ENCODE measurements around the gene KIAA0408. TPM values are rescaled to one million over a fixed set of nuclear protein-coding genes. Genes with fewer than 3 reads are reported as not detected.

Gene KIAA0408
- total RNA-seq, 1 experiment from 2014 or later: 0.25 TPM

- Histone ChIP-seq H3K9me2 (ENCODE audit: insufficient read depth) (no peaks in the 10 kb centered on the region), H2AFZ (ENCODE audit: low read depth, low read length, poor library complexity, severe bottlenecking) (no peak overlapping the region), H3K4me3 (replicated peaks in 1 of 2; ENCODE audit: low read depth in 1 of 2, low read length in 2 of 2) (no peak overlapping the region), H3K36me3 (ENCODE audit: control insufficient read depth in 1 of 2, insufficient read depth in 2 of 2, low read length in 2 of 2) (no peaks in the 10 kb centered on the region), H3K27ac (ENCODE audit: low read depth, low read length) (no peak overlapping the region), H3K27me3 (ENCODE audit: insufficient read depth, low read length) (no peaks in the 10 kb centered on the region), H3K4me2 (ENCODE audit: low read length) (no peak overlapping the region), H3K9ac (ENCODE audit: low read length) (no peak overlapping the region), H4K20me1 (ENCODE audit: insufficient read depth) (no peaks in the 10 kb centered on the region), H3K79me2 (ENCODE audit: insufficient read depth, low read length) (no peaks in the 10 kb centered on the region), H3K4me1 (ENCODE audit: control insufficient read depth in 1 of 2, insufficient read depth in 2 of 2, low read length in 2 of 2) (no peaks in the 10 kb centered on the region), H3K9me3 (ENCODE audit: control insufficient read depth in 1 of 2, insufficient read depth in 1 of 2, low read depth in 1 of 2, low read length in 2 of 2) (no peaks in the 10 kb centered on the region)
- DNase-seq (ENCODE audit: low read depth, low spot score) (no peak), ATAC-seq (no peak)
- BruUV-seq (replicated peaks): no TSS peak
- CTCF ChIA-PET: no interaction called here
- intact Hi-C loops (cut with micrococcal nuclease): no loop called here
- RAD21 ChIA-PET (ENCODE audit: low non-redundant PET in 1 of 2, low total read pairs in 2 of 2, uncharacterized antibody in 2 of 2, unreplicated experiment in 2 of 2): no interaction called here
- POLR2A ChIA-PET: no interaction called here
- TF ChIP-seq JUND (IDR thresholded peaks at IDR 0.05) (no peak), POLR2A (IDR thresholded peaks at IDR 0.05; ENCODE audit: borderline replicate concordance, extremely low read depth, insufficient read depth, insufficient read length) (no peak), ZNF274 (IDR thresholded peaks at IDR 0.05; ENCODE audit: low read depth, low read length) (no peak)
These were observed 17.3 kb downstream of the KIAA0408 start for GRCh38 chr6:127441881-127442280.

- Histone ChIP-seq H3K9me2 (ENCODE audit: insufficient read depth) (no peaks in the 10 kb centered on the region), H2AFZ (ENCODE audit: low read depth, low read length, poor library complexity, severe bottlenecking) (no peak overlapping the region), H3K27ac (ENCODE audit: low read depth, low read length) (no peak overlapping the region), H4K20me1 (ENCODE audit: insufficient read depth) (no peaks in the 10 kb centered on the region; the same call in 1 of the 2 replicates), H3K27me3 (ENCODE audit: insufficient read depth, low read length) (no peaks in the 10 kb centered on the region), H3K4me1 (ENCODE audit: control insufficient read depth in 1 of 2, insufficient read depth in 2 of 2, low read length in 2 of 2) (no peaks in the 10 kb centered on the region), H3K36me3 (ENCODE audit: control insufficient read depth in 1 of 2, insufficient read depth in 2 of 2, low read length in 2 of 2) (no peaks in the 10 kb centered on the region), H3K9me3 (ENCODE audit: control insufficient read depth in 1 of 2, insufficient read depth in 1 of 2, low read depth in 1 of 2, low read length in 2 of 2) (no peaks in the 10 kb centered on the region), H3K4me2 (ENCODE audit: low read length) (no peak overlapping the region), H3K9ac (ENCODE audit: low read length) (no peak overlapping the region), H3K79me2 (ENCODE audit: insufficient read depth, low read length) (no peaks in the 10 kb centered on the region), H3K4me3 (replicated peaks in 1 of 2; ENCODE audit: low read depth in 1 of 2, low read length in 2 of 2) (no peak overlapping the region)
- DNase-seq (ENCODE audit: low read depth, low spot score): no peak
- TF ChIP-seq TCF7L2 (IDR thresholded peaks at IDR 0.05; ENCODE audit: borderline replicate concordance, extremely low read depth, insufficient read depth, insufficient read length) (no peak), RAD21 (IDR thresholded peaks at IDR 0.05; ENCODE audit: low read depth) (no peak), JUND (IDR thresholded peaks at IDR 0.05) (no peak)
- no peak for ATAC-seq
- intact Hi-C loops (cut with micrococcal nuclease): no loop called here
- BruUV-seq (replicated peaks): no TSS peak
- RAD21 ChIA-PET (ENCODE audit: low non-redundant PET in 1 of 2, low total read pairs in 2 of 2, uncharacterized antibody in 2 of 2, unreplicated experiment in 2 of 2): no interaction called here
- POLR2A ChIA-PET: no interaction called here
- CTCF ChIA-PET: no interaction called here
These were observed 19.5 kb downstream of the KIAA0408 start for GRCh38 chr6:127439718-127440117.
